MM.1S (cell line): ENCODE results near the gene ARID5A.
"Not testable (repeated sequence)": the region's sequence is repeated elsewhere in the genome, so short reads cannot be mapped to it uniquely, and the experiment has no call there.

ENCODE experiments used
- DNase-seq: peaks from one replicate; pipeline ENCODE4 v3.0.0-alpha.2; 2015
- H2AFZ ChIP-seq: fragments of 300-600 bp; sonication (generic); 2 replicates; pipeline ENCODE4 v1.6.0; 2016; ENCODE audit warnings: antibody characterized with exemption, low read length
- H3F3A ChIP-seq: fragments of 300-600 bp; sonication (generic); 2 replicates; pipeline ENCODE4 v1.6.1; 2016; ENCODE audit warnings: mild to moderate bottlenecking, antibody characterized with exemption, low read length, moderate library complexity, mixed read lengths; ENCODE audit not compliant: insufficient read depth
- H3K27ac ChIP-seq: fragments of 300-600 bp; sonication (generic); 2 replicates; pipeline ENCODE4 v1.5.1; 2016; ENCODE audit warnings: mild to moderate bottlenecking, low read length
- H3K27me3 ChIP-seq: fragments of 300-600 bp; sonication (generic); replicated peaks from 2 replicates; pipeline ENCODE4 v1.6.0; 2016; ENCODE audit warnings: low read length; ENCODE audit not compliant: insufficient read depth
- H3K36me3 ChIP-seq: fragments of 300-600 bp; sonication (generic); replicated peaks from 2 replicates; pipeline ENCODE4 v1.6.1; 2016; ENCODE audit warnings: mild to moderate bottlenecking, low read length, mixed read lengths; ENCODE audit not compliant: insufficient read depth
- H3K4me1 ChIP-seq: fragments of 300-600 bp; sonication (generic); 2 replicates; pipeline ENCODE4 v1.6.1; 2016; ENCODE audit warnings: low read length, mixed read lengths
- H3K4me2 ChIP-seq: fragments of 300-600 bp; sonication (generic); 2 replicates; pipeline ENCODE4 v1.6.0; 2016; ENCODE audit warnings: low read depth, low read length
- H3K4me3 ChIP-seq: fragments of 300-600 bp; sonication (generic); 2 replicates; pipeline ENCODE4 v1.5.1; 2016; ENCODE audit warnings: low read length, mixed read lengths
- H3K79me2 ChIP-seq: fragments of 300-600 bp; sonication (generic); 2 replicates; pipeline ENCODE4 v1.6.1; 2016; ENCODE audit warnings: mixed run types, low read length, mixed read lengths
- H3K9ac ChIP-seq: fragments of 300-600 bp; sonication (generic); 2 replicates; pipeline ENCODE4 v1.6.1; 2016; ENCODE audit warnings: low read length, mixed read lengths
- H3K9me2 ChIP-seq: fragments of 300-600 bp; sonication (generic); replicated peaks from 2 replicates; pipeline ENCODE4 v1.6.1; 2016; ENCODE audit warnings: mild to moderate bottlenecking, low read length, mixed read lengths; ENCODE audit not compliant: insufficient read depth
- H3K9me3 ChIP-seq: fragments of 300-600 bp; sonication (generic); replicated peaks from 2 replicates; pipeline ENCODE4 v1.6.1; 2016; ENCODE audit warnings: mild to moderate bottlenecking, low read length, mixed read lengths; ENCODE audit not compliant: insufficient read depth
- H4K20me1 ChIP-seq: fragments of 300-600 bp; sonication (generic); 2 replicates; pipeline ENCODE4 v1.6.1; 2016; ENCODE audit warnings: mild to moderate bottlenecking, low read length, moderate library complexity, mixed read lengths; ENCODE audit not compliant: insufficient read depth
- EZH2 ChIP-seq: fragments of 300-600 bp; sonication (generic); optimal IDR thresholded peaks from 2 replicates; pipeline ENCODE3; 2017; ENCODE audit warnings: low read depth, mild to moderate bottlenecking, antibody characterized with exemption, low read length, mixed read lengths
- EZH2phosphoT487 ChIP-seq: fragments of 300-600 bp; sonication (generic); IDR thresholded peaks from 2 replicates; pipeline ENCODE4 v1.6.1; 2018; ENCODE audit warnings: antibody characterized with exemption, low read length
- TF ChIP-seq, protein P1 (sequence below): fragments of 300-600 bp; sonication (generic); IDR thresholded peaks from 2 replicates; pipeline ENCODE4 v1.5.1; 2016; ENCODE audit warnings: antibody characterized with exemption, low read length, mixed read lengths

ARID5A gene

DNA sequence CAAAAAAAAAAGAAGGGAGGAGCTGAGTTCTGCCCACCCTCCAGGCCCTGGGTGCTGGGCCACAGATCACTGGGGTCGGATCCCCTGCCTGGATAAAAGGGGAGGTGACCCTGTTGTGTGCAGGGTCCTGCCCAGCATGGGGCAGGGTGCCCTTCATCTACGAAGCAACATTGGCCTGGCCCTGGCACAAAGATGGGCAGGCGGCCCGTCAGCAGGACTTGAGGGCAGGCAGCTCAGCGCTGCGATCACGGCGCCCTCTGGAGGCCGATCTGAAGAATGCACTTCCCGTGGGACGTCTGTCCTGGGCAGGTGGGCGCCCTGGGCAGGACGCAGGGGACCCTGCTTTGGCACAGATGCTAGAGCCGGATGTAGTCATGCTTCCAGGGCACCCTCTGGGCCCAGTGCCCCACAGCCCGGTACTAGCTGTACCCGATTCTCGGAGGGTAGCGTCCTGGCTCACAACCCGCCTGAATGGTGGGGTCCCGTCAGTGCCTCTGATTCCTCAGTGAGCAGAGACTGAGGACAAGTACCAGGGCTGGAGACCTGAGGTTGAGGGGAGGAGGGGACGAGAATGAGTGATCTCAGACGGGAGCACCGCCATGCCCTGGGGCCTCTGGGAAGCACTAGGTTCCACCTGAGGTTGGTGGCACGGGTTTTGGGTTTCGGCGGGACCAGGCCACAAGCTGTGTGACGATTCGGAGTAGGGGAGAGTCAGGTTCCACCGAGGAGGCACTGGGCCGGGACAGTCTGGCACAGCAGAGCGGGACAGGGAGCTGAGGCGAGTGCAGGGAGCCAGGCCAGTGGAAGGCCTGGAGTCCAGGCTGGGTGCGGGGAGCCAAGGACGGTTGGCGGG is 18.0 kb downstream of the ARID5A start:
- Histone ChIP-seq H3K4me1 (peaks cover 9% of the 10 kb centered on the region), H3F3A (peaks cover 55% of the 10 kb centered on the region), H3K9ac (no peak overlapping the region), H3K9me2 (no peaks in the 10 kb centered on the region), H3K27me3 (no peaks in the 10 kb centered on the region), H2AFZ (no peak overlapping the region), H3K36me3 (peaks cover 14% of the 10 kb centered on the region), H3K4me3 (no peak overlapping the region), H3K27ac (peak overlapping the region; percentile 30; the same call in 1 of the 2 replicates), H3K79me2 (peaks cover 12% of the 10 kb centered on the region), H3K9me3 (no peaks in the 10 kb centered on the region), H3K4me2 (no peak overlapping the region), H4K20me1 (peaks cover 31% of the 10 kb centered on the region)
- TF ChIP-seq EZH2phosphoT487, result no peak
- TF ChIP-seq, protein P1, sequence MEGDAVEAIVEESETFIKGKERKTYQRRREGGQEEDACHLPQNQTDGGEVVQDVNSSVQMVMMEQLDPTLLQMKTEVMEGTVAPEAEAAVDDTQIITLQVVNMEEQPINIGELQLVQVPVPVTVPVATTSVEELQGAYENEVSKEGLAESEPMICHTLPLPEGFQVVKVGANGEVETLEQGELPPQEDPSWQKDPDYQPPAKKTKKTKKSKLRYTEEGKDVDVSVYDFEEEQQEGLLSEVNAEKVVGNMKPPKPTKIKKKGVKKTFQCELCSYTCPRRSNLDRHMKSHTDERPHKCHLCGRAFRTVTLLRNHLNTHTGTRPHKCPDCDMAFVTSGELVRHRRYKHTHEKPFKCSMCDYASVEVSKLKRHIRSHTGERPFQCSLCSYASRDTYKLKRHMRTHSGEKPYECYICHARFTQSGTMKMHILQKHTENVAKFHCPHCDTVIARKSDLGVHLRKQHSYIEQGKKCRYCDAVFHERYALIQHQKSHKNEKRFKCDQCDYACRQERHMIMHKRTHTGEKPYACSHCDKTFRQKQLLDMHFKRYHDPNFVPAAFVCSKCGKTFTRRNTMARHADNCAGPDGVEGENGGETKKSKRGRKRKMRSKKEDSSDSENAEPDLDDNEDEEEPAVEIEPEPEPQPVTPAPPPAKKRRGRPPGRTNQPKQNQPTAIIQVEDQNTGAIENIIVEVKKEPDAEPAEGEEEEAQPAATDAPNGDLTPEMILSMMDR, result peak; percentile 95
- DNase-seq, result peak; percentile 57

DNA sequence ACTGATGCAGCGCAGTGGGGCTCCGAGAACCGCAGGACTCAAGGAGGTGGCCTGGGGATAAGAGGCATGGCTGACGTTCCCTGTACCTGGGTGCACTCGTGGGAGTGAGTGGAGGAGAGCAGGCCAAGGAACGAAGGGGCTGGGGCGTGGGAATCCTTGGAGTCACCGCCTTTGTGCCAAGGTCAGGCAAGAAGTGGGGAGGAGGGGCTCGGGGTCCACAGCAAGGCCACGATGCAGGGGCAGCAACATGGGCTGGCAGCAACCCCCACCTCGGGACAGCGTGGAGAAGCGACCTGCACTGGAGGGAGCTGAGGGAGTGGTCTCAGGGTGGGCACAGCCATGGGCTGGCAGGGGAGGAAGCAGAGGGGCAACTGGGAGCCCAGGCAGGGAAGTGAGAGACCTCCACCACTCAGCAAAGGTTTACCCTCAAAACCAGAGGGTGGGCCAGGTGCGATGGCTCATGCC is 18.6 kb downstream of the ARID5A start:
- TF ChIP-seq EZH2phosphoT487, result no peak
- TF ChIP-seq, protein P1, result no peak
- TF ChIP-seq EZH2, result no peak
- Histone ChIP-seq H3K27me3 (no peaks in the 10 kb centered on the region), H3K9ac (no peak overlapping the region), H3K79me2 (peaks cover 7% of the 10 kb centered on the region; the same call in 1 of the 2 replicates), H3K9me2 (no peaks in the 10 kb centered on the region), H3K4me1 (peaks cover 9% of the 10 kb centered on the region), H3K4me2 (no peak overlapping the region), H3K9me3 (no peaks in the 10 kb centered on the region), H3K36me3 (peaks cover 10% of the 10 kb centered on the region), H3F3A (peaks cover 48% of the 10 kb centered on the region), H4K20me1 (peaks cover 25% of the 10 kb centered on the region), H2AFZ (no peak overlapping the region), H3K4me3 (no peak overlapping the region), H3K27ac (no peak overlapping the region)
- DNase-seq, result no peak

DNA sequence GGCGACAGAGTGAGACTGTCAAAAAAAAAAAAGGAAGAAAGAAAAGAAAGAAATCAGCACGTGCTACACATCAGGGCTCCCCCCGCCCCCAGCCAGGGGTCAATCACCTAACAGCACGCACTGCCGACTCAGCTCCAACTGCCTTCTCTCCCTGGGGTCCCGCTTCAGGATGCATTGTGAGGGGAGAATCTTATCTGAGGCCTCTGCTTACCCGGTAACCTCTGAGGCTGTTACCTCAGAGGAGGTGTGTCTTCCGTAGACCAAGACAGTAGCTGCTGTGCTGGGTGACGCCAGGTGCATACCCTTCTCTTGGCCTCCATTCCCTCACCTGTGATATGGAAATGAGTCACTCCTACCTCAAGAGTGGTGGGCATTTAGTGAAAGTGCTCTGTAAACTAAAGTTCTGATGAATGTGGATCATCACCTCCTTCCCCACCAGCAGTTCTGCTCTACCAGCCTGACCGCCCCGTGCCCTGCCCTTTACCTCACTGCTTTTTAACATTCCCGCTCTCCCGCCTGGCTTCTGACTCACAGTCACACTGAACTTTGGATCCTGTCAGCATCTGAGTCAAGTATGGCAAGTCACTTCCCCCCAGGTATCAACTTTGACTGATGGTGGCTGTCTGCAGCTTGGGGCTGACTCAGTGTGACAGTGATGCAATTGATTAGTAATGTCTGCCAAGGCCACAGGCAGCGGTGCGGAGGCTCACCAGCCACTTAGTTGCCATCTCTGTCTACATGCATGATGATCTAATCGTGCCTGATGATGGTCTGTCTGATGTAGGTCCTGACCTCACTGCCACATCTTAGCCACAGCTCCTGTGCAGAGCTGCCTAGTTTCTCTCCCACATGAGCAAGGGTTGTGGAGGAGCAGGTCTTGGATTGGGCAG is 20.1 kb downstream of the ARID5A start:
- DNase-seq, result no peak
- Histone ChIP-seq H3K4me3 (no peak overlapping the region), H3K27me3 (no peaks in the 10 kb centered on the region), H3K36me3 (peaks cover under 1% of the 10 kb centered on the region; the same call in 1 of the 2 replicates), H2AFZ (no peak overlapping the region), H3K4me1 (peaks cover 9% of the 10 kb centered on the region), H3K4me2 (no peak overlapping the region), H4K20me1 (peaks cover 10% of the 10 kb centered on the region), H3F3A (peaks cover 33% of the 10 kb centered on the region), H3K9ac (no peak overlapping the region), H3K9me3 (no peaks in the 10 kb centered on the region), H3K9me2 (no peaks in the 10 kb centered on the region), H3K79me2 (no peaks in the 10 kb centered on the region), H3K27ac (no peak overlapping the region)
- TF ChIP-seq EZH2, result no peak

- not testable (repeated sequence) for H3K4me2 ChIP-seq, H3K4me3 ChIP-seq, H3K4me1 ChIP-seq, H3K27ac ChIP-seq, H3K9ac ChIP-seq, H4K20me1 ChIP-seq, H2AFZ ChIP-seq, H3K79me2 ChIP-seq, H3K36me3 ChIP-seq, H3K9me2 ChIP-seq, DNase-seq, H3K9me3 ChIP-seq, H3K27me3 ChIP-seq
- peaks cover 26% of the 10 kb centered on the region for H3F3A ChIP-seq
Observed at GRCh38 chr2:96557421-96557820, 20.9 kb downstream of the ARID5A start.
